ENCODE measurements around the gene FREY1. TPM values are rescaled to one million over a fixed set of nuclear protein-coding genes. Genes with fewer than 3 reads are reported as not detected.

FREY1 gene
- total and polyA plus RNA-seq, 2 of the 8 experiments (the other 6 are each of a cell fraction or from before 2014, with no cell fraction given) = 0.32 to 1.1 TPM

DNA sequence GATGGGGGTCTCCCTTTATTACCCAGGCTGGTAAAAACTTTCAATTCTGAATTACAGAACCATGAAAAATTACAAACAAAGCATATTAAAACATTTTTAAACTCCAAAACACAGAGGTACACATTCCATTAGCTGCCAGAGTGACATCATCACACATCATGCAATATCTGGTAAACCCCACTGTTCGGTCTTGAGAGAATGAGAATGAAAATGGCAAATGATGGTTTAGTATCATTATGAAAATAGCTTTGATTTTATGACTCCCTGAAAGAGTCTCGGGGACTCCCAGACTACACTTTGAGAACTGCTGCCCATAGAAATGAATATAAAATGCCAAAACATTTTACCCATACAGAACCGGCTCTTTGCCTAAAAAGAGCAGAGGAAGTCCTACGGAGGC, 34.2 kb upstream of the FREY1 start:
- Histone ChIP-seq H2AK5ac (ENCODE audit: low read depth, low read length) (no peak overlapping the region), H2BK12ac (ENCODE audit: low read depth, low read length) (no peak overlapping the region), H3K23ac (ENCODE audit: insufficient read length) (no peak overlapping the region), H2BK15ac (ENCODE audit: low read length) (no peak overlapping the region), H3K79me1 (ENCODE audit: low read depth, low read length) (no peaks in the 10 kb centered on the region), H3K79me2 (ENCODE audit: control insufficient read depth in 1 of 2, insufficient read depth in 2 of 2, low read length in 2 of 2) (no peaks in the 10 kb centered on the region), H3K27me3 (replicated peaks in 1 of 4; ENCODE audit: control insufficient read depth in 3 of 4, extremely low read depth in 1 of 4, insufficient read depth in 3 of 4, low read length in 3 of 4) (no peaks in the 10 kb centered on the region), H3K36me3 (ENCODE audit: control insufficient read depth in 2 of 4, insufficient read depth in 4 of 4, low read length in 3 of 4) (peaks cover 0 to 24% (median 11%) of the 10 kb centered on the region in 4 experiments; a peak in 5 of 8 replicates), H3K27ac (ENCODE audit: low read depth, low read length) (no peak overlapping the region), H3K9ac (replicated peaks in 1 of 4; ENCODE audit: extremely low read depth in 1 of 4, low read depth in 3 of 4, low read length in 3 of 4) (no peak overlapping the region), H3K4ac (replicated peaks; ENCODE audit: insufficient read length, low read depth, low read length) (no peak overlapping the region), H3K18ac (ENCODE audit: extremely low read depth, low read length) (no peak overlapping the region), H4K91ac (replicated peaks; ENCODE audit: insufficient read length, low read length) (no peak overlapping the region), H4K20me1 (replicated peaks in 1 of 2; ENCODE audit: control insufficient read depth in 1 of 2, insufficient read depth in 2 of 2, low read length in 2 of 2) (no peaks in the 10 kb centered on the region), H3K4me3 (ENCODE audit: extremely low read depth in 1 of 4, insufficient read depth in 2 of 4, low read depth in 3 of 4, low read length in 4 of 4) (no peak overlapping the region), H3K4me1 (replicated peaks in 1 of 4; ENCODE audit: control insufficient read depth in 3 of 4, insufficient read depth in 4 of 4, low read length in 3 of 4) (peaks cover 0 to 5% (median 0%) of the 10 kb centered on the region in 4 experiments; a peak in 1 of 7 replicates), H2BK5ac (ENCODE audit: low read depth, low read length) (no peak overlapping the region), H4K5ac (ENCODE audit: insufficient read length, low read depth, low read length) (no peak overlapping the region), H4K8ac (ENCODE audit: extremely low read depth, insufficient read depth, low read length) (no peak overlapping the region), H3K14ac (ENCODE audit: insufficient read length) (no peak overlapping the region), H3K9me3 (ENCODE audit: insufficient read depth in 2 of 2, low read depth in 1 of 2, low read length in 1 of 2) (no peaks in the 10 kb centered on the region), H2BK20ac (ENCODE audit: low read length) (no peak overlapping the region), H3K23me2 (ENCODE audit: low read depth, low read length) (no peaks in the 10 kb centered on the region), H3K56ac (replicated peaks; ENCODE audit: insufficient read length, low read depth, low read length) (no peak overlapping the region), H2AFZ (ENCODE audit: low read length) (no peak overlapping the region), H2BK120ac (replicated peaks; ENCODE audit: low read depth, low read length) (no peak overlapping the region), H3K4me2 (ENCODE audit: insufficient read depth in 1 of 2, low read depth in 2 of 2, low read length in 2 of 2) (no peak overlapping the region)
- CTCF ChIA-PET (ENCODE audit: partially characterized antibody) = interaction anchor here (0.6 to 1.2 kb wide), 3 partner anchors 14 to 178 kb away, joined by 3 to 6 read pairs (median 6); no protein-coding TSS in a partner anchor
- FAIRE-seq = no peak
- 88% methylated on average over 4 of the region's 4 CpGs; no CpG with 5 or more reads in 1 of the 2 experiments for WGBS, 2 experiments (ENCODE audit: extremely low coverage in 1 of 2, insufficient coverage in 1 of 2, insufficient read length in 1 of 2, insufficient replicate concordance in 2 of 2, low coverage in 1 of 2, low lambda C conversion rate in 2 of 2, missing lambda C conversion rate in 1 of 2)
- POLR2A ChIA-PET (ENCODE audit: partially characterized antibody) = interaction anchor here (1.4 to 13.6 kb wide), 2 partner anchors 15 to 18 kb away, joined by 4 to 115 read pairs; partner anchors contain the start of gene LARGE2
- no peak for DNase-seq (ENCODE audit: low read depth in 1 of 2, low spot score in 2 of 2)
- TF ChIP-seq KDM5A (IDR thresholded peaks at IDR 0.05; ENCODE audit: low read length) (no peak), EZH2 (IDR thresholded peaks at IDR 0.05; ENCODE audit: low read depth, low read length, severe bottlenecking) (no peak), RAD21 (IDR thresholded peaks at IDR 0.05 in 1 of 2, conservative IDR thresholded peaks at IDR 0.05 in 1 of 2; ENCODE audit: low read depth in 2 of 2, low read length in 2 of 2) (no peak), POLR2AphosphoS5 (IDR thresholded peaks at IDR 0.05; ENCODE audit: low read depth, low read length) (no peak), YY1 (IDR thresholded peaks at IDR 0.05; ENCODE audit: low read depth, low read length) (no peak), CTBP2 (IDR thresholded peaks at IDR 0.05; ENCODE audit: borderline replicate concordance, insufficient read depth, insufficient read length, low read length) (no peak), EGR1 (IDR thresholded peaks at IDR 0.05; ENCODE audit: borderline replicate concordance, low read depth, low read length) (no peak), HDAC6 (IDR thresholded peaks at IDR 0.05; ENCODE audit: low read depth, low read length) (no peak), EP300 (IDR thresholded peaks at IDR 0.05; ENCODE audit: borderline replicate concordance in 1 of 2, low read depth in 2 of 2, low read length in 2 of 2) (no peak), BRCA1 (IDR thresholded peaks at IDR 0.05; ENCODE audit: low read depth, low read length) (no peak), POLR2A (IDR thresholded peaks at IDR 0.05; ENCODE audit: control extremely low read depth in 1 of 2, low read depth in 2 of 2, low read length in 2 of 2) (no peak), TAF7 (optimal IDR thresholded peaks at IDR 0.05; ENCODE audit: borderline replicate concordance, low read depth, low read length) (no peak), SP4 (IDR thresholded peaks at IDR 0.05; ENCODE audit: low read length) (no peak)
- TF ChIP-seq, protein P1, sequence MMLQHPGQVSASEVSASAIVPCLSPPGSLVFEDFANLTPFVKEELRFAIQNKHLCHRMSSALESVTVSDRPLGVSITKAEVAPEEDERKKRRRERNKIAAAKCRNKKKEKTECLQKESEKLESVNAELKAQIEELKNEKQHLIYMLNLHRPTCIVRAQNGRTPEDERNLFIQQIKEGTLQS (IDR thresholded peaks at IDR 0.05; ENCODE audit: insufficient read depth, low read depth, low read length) = no peak
